ENCODE results near the gene FARS2.

DNA sequence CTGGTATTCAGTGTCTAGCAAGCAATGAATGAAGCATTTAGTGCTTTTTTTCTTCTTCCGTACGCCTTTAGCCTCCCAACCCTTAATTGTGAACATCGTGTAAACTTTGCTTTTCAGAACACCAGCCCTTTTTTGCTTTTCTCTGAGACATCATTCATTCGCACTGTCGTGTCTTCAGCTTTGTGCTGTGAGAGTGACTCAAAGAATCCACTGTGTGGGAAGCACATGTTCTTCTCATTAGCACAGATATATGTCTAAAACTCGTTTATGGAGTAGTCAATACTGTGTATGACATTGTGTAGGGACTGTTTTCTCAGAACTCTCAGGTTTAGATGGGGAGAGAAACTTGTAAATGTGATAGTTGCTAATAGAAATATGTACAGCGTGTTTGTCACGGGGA is 279.1 kb downstream of the FARS2 start:
- TF ChIP-seq, protein P1, sequence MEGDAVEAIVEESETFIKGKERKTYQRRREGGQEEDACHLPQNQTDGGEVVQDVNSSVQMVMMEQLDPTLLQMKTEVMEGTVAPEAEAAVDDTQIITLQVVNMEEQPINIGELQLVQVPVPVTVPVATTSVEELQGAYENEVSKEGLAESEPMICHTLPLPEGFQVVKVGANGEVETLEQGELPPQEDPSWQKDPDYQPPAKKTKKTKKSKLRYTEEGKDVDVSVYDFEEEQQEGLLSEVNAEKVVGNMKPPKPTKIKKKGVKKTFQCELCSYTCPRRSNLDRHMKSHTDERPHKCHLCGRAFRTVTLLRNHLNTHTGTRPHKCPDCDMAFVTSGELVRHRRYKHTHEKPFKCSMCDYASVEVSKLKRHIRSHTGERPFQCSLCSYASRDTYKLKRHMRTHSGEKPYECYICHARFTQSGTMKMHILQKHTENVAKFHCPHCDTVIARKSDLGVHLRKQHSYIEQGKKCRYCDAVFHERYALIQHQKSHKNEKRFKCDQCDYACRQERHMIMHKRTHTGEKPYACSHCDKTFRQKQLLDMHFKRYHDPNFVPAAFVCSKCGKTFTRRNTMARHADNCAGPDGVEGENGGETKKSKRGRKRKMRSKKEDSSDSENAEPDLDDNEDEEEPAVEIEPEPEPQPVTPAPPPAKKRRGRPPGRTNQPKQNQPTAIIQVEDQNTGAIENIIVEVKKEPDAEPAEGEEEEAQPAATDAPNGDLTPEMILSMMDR (IDR thresholded peaks at IDR 0.05; ENCODE audit: low read depth, low read length) = no peak
- TF ChIP-seq POLR2A (IDR thresholded peaks at IDR 0.05; ENCODE audit: extremely low read depth, insufficient read length) = no peak
- TF ChIP-seq, protein P2, sequence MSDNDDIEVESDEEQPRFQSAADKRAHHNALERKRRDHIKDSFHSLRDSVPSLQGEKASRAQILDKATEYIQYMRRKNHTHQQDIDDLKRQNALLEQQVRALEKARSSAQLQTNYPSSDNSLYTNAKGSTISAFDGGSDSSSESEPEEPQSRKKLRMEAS (IDR thresholded peaks at IDR 0.05; ENCODE audit: low read depth, low read length) = no peak

Measured in NB4 (cell line).